Epithelial cell of proximal tubule (primary cell): ENCODE data around the gene TTLL11. TPM values are rescaled to one million over a fixed set of nuclear protein-coding genes. Genes with fewer than 3 reads are reported as not detected.

Experiments used
- DNase-seq: peaks from one replicate; pipeline ENCODE4 v3.0.0-alpha.2; 2011; ENCODE audit warnings: low read depth
- H3K4me3 ChIP-seq: 2 replicates; pipeline ENCODE4 v1.5.1; 2011; ENCODE audit warnings: low read depth, mild to moderate bottlenecking, low read length
- CTCF ChIP-seq: conservative IDR thresholded peaks from 2 replicates; pipeline ENCODE4 v1.5.1; 2012; ENCODE audit warnings: low read depth, mild to moderate bottlenecking, low read length
- total RNA-seq: library from RNA; depleted of rRNA; stranded (reverse); fragments of >200 nt; gene quantifications from 2 replicates; pipeline ENCODE4 v1.2.3, GENCODE V29; 2015

Gene TTLL11
- total RNA-seq, 1 donor from 2014 or later: 0.75 TPM

GRCh38 chr9:121909111-121909510, 184.0 kb downstream of the TTLL11 start:
- H3K4me3 ChIP-seq: no peak overlapping the region
- no peak for DNase-seq
- no peak for TF ChIP-seq CTCF

DNA sequence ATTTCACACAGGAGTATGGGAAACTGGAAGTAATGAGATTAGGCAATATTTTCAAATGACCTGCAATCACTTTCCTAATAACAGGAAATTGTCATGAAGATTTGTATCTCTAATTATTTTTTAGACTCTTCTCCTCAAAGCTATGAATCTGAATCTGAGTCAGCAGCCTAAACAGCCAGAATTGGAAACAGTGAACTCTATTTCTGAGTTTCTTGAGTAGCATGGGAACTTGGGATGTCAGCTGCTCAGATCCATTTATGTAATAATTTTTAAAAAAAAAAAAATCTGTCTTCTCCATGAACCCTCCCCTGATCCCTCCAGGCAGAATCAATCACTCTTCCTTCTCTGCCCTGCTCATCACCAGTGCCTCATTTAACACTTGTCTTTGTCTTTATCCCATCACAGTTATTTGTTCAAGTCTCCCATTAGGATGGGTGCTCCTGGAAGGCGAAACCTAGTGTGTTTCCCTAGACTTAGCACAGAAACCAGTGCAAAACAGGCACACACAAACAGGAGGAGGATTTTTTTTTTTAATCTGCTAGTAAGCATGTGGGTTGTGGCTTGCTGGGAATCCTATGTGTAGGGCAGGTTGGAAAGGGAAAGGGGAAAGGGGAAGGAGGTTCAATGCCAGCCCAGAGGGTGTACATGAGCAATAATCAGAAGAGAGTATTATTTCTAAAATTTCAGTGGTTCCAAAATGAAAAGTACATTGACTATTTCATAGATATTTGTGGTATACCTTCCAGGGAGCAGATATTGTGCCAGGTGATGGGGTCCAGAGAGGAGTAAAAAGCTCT, 186.8 kb downstream of the TTLL11 start:
- TF ChIP-seq CTCF: no peak
- no peak for DNase-seq
- no peak overlapping the region for H3K4me3 ChIP-seq

- no peak overlapping the region for H3K4me3 ChIP-seq
- TF ChIP-seq CTCF: no peak
- DNase-seq: no peak
Observed at GRCh38 chr9:121902461-121903135, 190.5 kb downstream of the TTLL11 start.

GRCh38 chr9:121901616-121902015, 191.5 kb downstream of the TTLL11 start:
- no peak for TF ChIP-seq CTCF
- DNase-seq: no peak
- H3K4me3 ChIP-seq: no peak overlapping the region

- DNase-seq: no peak
- no peak overlapping the region for H3K4me3 ChIP-seq
- no peak for TF ChIP-seq CTCF
Observed at GRCh38 chr9:121900163-121900562, 192.9 kb downstream of the TTLL11 start.

- no peak for DNase-seq
- no peak for TF ChIP-seq CTCF
Observed at GRCh38 chr9:121898856-121899255, 194.3 kb downstream of the TTLL11 start.

More at GRCh38 chr9:121898856-121899255, 194.3 kb downstream of the TTLL11 start:
- H3K4me3 ChIP-seq: no peak overlapping the region
